Measurements from ENCODE around the gene ARHGAP40. TPM values are rescaled to one million over a fixed set of nuclear protein-coding genes. Genes with fewer than 3 reads are reported as not detected.
"Not testable (repeated sequence)": the region's sequence is repeated elsewhere in the genome, so short reads cannot be mapped to it uniquely, and the experiment has no call there.

Gene ARHGAP40
- total RNA-seq, 3 donors from 2014 or later = not detected

- Mint-ChIP-seq H3K4me3 (no peak within 1 kb of the TSS), H3K4me1 (ENCODE audit: low read depth) (no peaks in the 10 kb centered on the region), H3K36me3 (ENCODE audit: insufficient read depth) (peaks cover 4% of the 10 kb centered on the region), H3K9me3 (no peaks in the 10 kb centered on the region), H3K27me3 (ENCODE audit: low read depth) (no peaks in the 10 kb centered on the region)
- ATAC-seq (peak; percentile 25 to 40), DNase-seq (no peak)
Measured at GRCh38 chr20:38581013-38581412, 20.6 kb upstream of the ARHGAP40 start, which contains the start of gene ADIG. Gene ADIG, plus strand, starts transcription at chr20:38581197. Its CDS starts 54 bp downstream, at chr20:38581251.

- H3K36me3 Mint-ChIP-seq (ENCODE audit: insufficient read depth) = no peaks in the 10 kb centered on the region
- H3K9me3 Mint-ChIP-seq = no peaks in the 10 kb centered on the region
Measured at GRCh38 chr20:38581830-38582358, 19.7 kb upstream of the ARHGAP40 start.

GRCh38 chr20:38583306-38583705 is 18.3 kb upstream of the ARHGAP40 start:
- DNase-seq = no peak
- Mint-ChIP-seq H3K4me3 (no peak overlapping the region), H3K4me1 (ENCODE audit: low read depth) (no peaks in the 10 kb centered on the region), H3K27me3 (ENCODE audit: low read depth) (peaks cover 4% of the 10 kb centered on the region), H3K36me3 (ENCODE audit: insufficient read depth) (no peaks in the 10 kb centered on the region), H3K9me3 (no peaks in the 10 kb centered on the region)
- ATAC-seq = no peak

More at GRCh38 chr20:38581830-38582358, 19.7 kb upstream of the ARHGAP40 start:
- no peaks in the 10 kb centered on the region for H3K27me3 Mint-ChIP-seq (ENCODE audit: low read depth)
- no peak for ATAC-seq
- H3K4me3 Mint-ChIP-seq = no peak overlapping the region
- H3K4me1 Mint-ChIP-seq (ENCODE audit: low read depth) = no peaks in the 10 kb centered on the region
- no peak for DNase-seq

- no peaks in the 10 kb centered on the region for H3K36me3 Mint-ChIP-seq (ENCODE audit: insufficient read depth)
- no peaks in the 10 kb centered on the region for H3K9me3 Mint-ChIP-seq
- no peak overlapping the region for H3K4me3 Mint-ChIP-seq
- ATAC-seq = no peak
- H3K4me1 Mint-ChIP-seq (ENCODE audit: low read depth) = no peaks in the 10 kb centered on the region
- DNase-seq = no peak
- H3K27me3 Mint-ChIP-seq (ENCODE audit: low read depth) = peaks cover 4% of the 10 kb centered on the region
Measured at GRCh38 chr20:38584099-38584763, 17.4 kb upstream of the ARHGAP40 start.

GRCh38 chr20:38585404-38586180 is 16.0 kb upstream of the ARHGAP40 start:
- H3K27me3 Mint-ChIP-seq (ENCODE audit: low read depth) = peaks cover 4% of the 10 kb centered on the region
- H3K36me3 Mint-ChIP-seq (ENCODE audit: insufficient read depth) = no peaks in the 10 kb centered on the region
- no peaks in the 10 kb centered on the region for H3K9me3 Mint-ChIP-seq
- DNase-seq = no peak
- H3K4me3 Mint-ChIP-seq = no peak overlapping the region
- H3K4me1 Mint-ChIP-seq (ENCODE audit: low read depth) = no peaks in the 10 kb centered on the region
- no peak for ATAC-seq

- Mint-ChIP-seq H3K9me3 (no peaks in the 10 kb centered on the region), H3K4me1 (ENCODE audit: low read depth) (no peaks in the 10 kb centered on the region), H3K4me3 (no peak overlapping the region), H3K27me3 (ENCODE audit: low read depth) (peaks cover 4% of the 10 kb centered on the region), H3K36me3 (ENCODE audit: insufficient read depth) (no peaks in the 10 kb centered on the region)
- DNase-seq = no peak
- no peak for ATAC-seq
Measured at GRCh38 chr20:38586181-38586525, 15.5 kb upstream of the ARHGAP40 start.

GRCh38 chr20:38588303-38588702 is 13.3 kb upstream of the ARHGAP40 start:
- ATAC-seq (no peak), DNase-seq (no peak)
- Mint-ChIP-seq H3K27me3 (ENCODE audit: low read depth) (peaks cover 4% of the 10 kb centered on the region), H3K4me1 (ENCODE audit: low read depth) (no peaks in the 10 kb centered on the region), H3K36me3 (ENCODE audit: insufficient read depth) (no peaks in the 10 kb centered on the region), H3K4me3 (no peak overlapping the region), H3K9me3 (no peaks in the 10 kb centered on the region)

GRCh38 chr20:38589351-38589750 is 12.3 kb upstream of the ARHGAP40 start:
- no peaks in the 10 kb centered on the region for H3K36me3 Mint-ChIP-seq (ENCODE audit: insufficient read depth)
- DNase-seq (no peak), ATAC-seq (no peak)
- peaks cover 4% of the 10 kb centered on the region for H3K27me3 Mint-ChIP-seq (ENCODE audit: low read depth)
- no peaks in the 10 kb centered on the region for H3K9me3 Mint-ChIP-seq
- H3K4me3 Mint-ChIP-seq = no peak overlapping the region
- no peaks in the 10 kb centered on the region for H3K4me1 Mint-ChIP-seq (ENCODE audit: low read depth)

- DNase-seq = no peak
- ATAC-seq = no peak
- Mint-ChIP-seq H3K27me3 (ENCODE audit: low read depth) (peaks cover 4% of the 10 kb centered on the region), H3K36me3 (ENCODE audit: insufficient read depth) (no peaks in the 10 kb centered on the region), H3K4me1 (ENCODE audit: low read depth) (no peaks in the 10 kb centered on the region), H3K9me3 (no peaks in the 10 kb centered on the region), H3K4me3 (no peak overlapping the region)
Measured at GRCh38 chr20:38589967-38590675, 11.5 kb upstream of the ARHGAP40 start.

GRCh38 chr20:38590676-38591473 is 10.7 kb upstream of the ARHGAP40 start:
- no peak overlapping the region for H3K4me3 Mint-ChIP-seq
- DNase-seq = no peak
- no peaks in the 10 kb centered on the region for H3K9me3 Mint-ChIP-seq
- H3K4me1 Mint-ChIP-seq (ENCODE audit: low read depth) = no peaks in the 10 kb centered on the region
- H3K27me3 Mint-ChIP-seq (ENCODE audit: low read depth) = peaks cover 4% of the 10 kb centered on the region
- ATAC-seq = no peak
- no peaks in the 10 kb centered on the region for H3K36me3 Mint-ChIP-seq (ENCODE audit: insufficient read depth)

GRCh38 chr20:38591474-38592410 is 9.9 kb upstream of the ARHGAP40 start:
- H3K4me3 Mint-ChIP-seq = no peak overlapping the region
- ATAC-seq = no peak
- no peaks in the 10 kb centered on the region for H3K36me3 Mint-ChIP-seq (ENCODE audit: insufficient read depth)
- no peaks in the 10 kb centered on the region for H3K4me1 Mint-ChIP-seq (ENCODE audit: low read depth)
- H3K27me3 Mint-ChIP-seq (ENCODE audit: low read depth) = peaks cover 4% of the 10 kb centered on the region
- no peaks in the 10 kb centered on the region for H3K9me3 Mint-ChIP-seq
- DNase-seq = no peak

GRCh38 chr20:38592411-38592790 is 9.2 kb upstream of the ARHGAP40 start:
- not testable (repeated sequence) for DNase-seq; H3K4me3 Mint-ChIP-seq; ATAC-seq; H3K36me3 Mint-ChIP-seq (ENCODE audit: insufficient read depth); H3K27me3 Mint-ChIP-seq (ENCODE audit: low read depth); H3K4me1 Mint-ChIP-seq (ENCODE audit: low read depth); H3K9me3 Mint-ChIP-seq

- not testable (repeated sequence) for H3K36me3 Mint-ChIP-seq (ENCODE audit: insufficient read depth); H3K27me3 Mint-ChIP-seq (ENCODE audit: low read depth); H3K4me1 Mint-ChIP-seq (ENCODE audit: low read depth); DNase-seq; ATAC-seq; H3K4me3 Mint-ChIP-seq; H3K9me3 Mint-ChIP-seq
Measured at GRCh38 chr20:38594281-38594680, 7.3 kb upstream of the ARHGAP40 start.
